ENCODE data around the gene GSTT4.
"Not testable (repeated sequence)": the region's sequence is repeated elsewhere in the genome, so short reads cannot be mapped to it uniquely, and the experiment has no call there.

GSTT4 gene

DNA sequence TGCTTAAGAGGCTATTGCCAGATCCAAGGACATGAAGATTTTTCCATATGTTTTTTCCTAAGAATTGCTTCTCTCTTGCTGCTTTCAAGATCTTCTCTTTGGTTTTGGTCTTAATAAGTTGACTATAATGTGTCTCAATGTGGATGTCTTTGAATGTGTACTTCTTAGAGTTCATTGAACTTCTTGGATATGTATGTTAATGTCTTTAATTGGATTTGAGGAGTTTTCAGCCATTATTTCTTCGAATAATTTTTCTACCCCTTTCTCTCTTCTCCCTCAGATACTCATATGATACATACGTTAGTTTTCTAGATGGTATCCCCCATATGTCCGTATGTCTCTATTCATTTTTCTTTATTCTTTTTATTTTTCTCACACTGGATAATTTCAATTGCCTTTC lies 19.1 kb upstream of the GSTT4 start:
- no peak for DNase-seq

DNA sequence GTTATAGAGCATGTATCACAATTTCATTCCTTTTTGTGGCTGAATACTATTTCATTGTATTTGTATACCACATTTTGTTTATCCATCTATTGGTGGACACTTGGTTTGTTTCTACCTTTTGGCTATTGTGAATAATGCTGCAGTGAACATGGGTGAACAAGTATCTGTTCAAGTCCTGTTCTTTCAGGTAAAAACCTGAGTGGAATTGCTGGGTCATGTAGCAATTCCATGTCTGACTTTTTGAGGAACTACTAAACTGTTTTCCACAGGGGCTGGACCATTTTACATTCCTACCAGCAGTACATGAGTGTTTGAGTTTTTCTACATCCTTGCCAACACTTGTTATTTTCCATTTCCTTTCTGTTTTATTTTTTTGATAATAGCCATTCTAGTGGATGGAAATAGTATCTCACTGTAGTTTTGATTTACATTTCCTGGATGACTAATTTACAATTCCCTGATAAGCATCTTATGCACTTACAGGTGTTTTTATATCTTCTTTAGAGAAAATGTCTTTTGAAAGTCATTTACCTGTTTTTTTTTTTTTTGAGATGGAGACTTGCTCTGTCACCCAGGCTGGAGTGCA lies 18.0 kb upstream of the GSTT4 start:
- DNase-seq = no peak

DNA sequence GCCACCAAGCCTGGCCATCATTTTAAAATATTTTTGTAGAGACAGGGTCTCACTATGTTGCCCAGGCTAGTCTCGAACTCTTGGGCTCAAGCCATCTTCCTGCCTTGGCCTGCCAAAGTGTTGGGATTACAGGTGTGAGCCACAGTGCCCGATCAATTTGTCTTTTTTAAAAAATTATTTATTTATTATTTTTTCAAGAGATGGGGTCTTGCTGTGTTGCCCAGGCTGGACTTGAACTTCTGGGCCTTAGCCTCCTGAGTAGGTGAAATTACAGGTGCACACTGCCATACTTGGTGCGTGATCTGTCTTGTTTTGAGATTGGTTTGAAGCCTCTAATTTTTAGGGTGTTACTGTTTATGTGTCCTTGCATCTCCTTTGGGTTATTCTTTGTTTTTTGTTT lies 16.1 kb upstream of the GSTT4 start:
- DNase-seq = no peak

DNA sequence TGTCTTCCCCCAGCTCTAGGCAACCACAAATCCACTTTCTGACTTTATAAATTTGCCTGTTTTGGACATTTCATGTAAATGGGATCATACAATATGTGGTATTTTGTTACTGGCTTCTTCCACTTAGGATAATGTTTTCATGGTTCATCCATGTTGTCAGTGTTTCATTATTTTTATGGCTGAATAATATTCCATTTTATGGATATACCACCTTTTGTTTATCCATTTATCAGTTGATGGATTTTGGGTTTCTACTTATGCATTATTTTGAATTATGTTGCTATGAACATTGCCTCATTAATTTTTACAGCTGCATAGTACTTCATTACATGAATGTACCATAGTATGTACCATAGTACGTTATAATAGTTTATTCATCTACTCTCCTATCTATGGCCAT lies 10.9 kb upstream of the GSTT4 start:
- no peak for DNase-seq

DNA sequence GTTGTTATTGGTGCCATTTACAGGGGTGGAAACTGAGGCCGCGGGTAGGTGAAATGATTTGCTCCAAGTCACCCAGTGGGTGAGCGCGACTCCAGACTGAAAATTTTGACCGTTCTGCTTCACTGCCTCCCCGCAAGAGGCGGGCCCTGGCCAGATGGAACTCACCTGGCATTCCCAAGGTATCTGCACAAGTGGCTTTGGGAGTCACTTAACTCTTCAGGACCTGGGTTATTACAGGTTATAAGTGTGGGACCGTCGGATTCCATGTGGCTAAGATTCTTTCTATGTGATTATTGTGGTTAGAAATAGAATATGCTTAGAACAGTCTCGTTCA lies 6.4 kb upstream of the GSTT4 start:
- DNase-seq = no peak

DNA sequence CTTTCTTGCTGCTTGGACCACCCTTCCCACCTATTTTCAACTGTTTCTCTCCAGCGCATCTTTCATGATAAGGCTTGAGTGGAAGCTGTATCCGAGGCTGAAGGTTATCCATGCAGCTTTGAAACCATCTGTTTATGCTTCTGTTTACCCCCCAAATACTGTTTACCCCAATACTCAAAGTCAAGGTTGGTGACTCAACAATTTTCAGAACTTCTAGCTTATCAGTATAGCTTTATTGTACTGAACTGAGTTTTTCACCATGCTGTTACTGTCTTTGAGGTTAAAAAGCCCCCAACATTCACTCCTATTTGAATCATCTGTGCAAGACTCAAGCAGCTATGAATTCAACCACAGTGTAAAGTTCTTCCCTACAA lies 4.8 kb upstream of the GSTT4 start:
- DNase-seq = no peak

DNA sequence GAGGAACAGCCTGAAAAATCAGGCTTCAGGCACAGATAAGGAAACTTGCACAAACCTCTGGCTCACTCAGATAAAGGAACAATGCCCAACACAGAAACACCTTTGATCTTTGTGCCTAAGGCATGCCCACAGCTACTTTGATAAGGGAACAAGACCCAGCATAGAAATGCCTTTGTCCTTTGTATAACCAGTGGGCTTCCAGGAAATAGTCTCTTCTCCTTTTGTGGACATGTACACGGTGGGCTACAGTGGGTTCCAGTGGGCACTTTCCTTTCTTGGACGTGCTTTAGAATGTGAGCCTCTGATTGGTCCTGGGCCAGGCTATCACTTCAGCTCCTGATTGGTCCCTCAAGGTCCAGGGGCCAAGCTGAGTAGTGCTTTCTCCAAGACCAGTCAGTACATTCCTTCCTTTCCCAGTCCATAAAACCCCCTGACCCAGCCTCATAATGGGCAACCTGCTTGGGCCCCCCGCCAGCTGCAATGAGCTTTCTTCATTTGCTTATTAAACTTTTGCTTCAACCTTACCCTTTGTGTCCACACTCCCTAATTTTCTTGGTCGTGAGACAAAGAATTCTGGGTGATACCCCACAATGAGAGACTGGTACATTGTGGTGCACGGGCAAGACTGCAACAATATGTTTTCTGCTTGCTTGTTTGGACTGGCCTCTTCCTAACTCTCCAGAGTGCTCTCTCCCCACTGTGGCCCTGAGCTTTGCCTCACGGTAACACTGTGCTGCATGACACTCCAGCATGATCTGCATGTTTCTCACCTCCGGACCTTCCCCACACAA lies 4.2 kb upstream of the GSTT4 start:
- DNase-seq = no peak

DNA sequence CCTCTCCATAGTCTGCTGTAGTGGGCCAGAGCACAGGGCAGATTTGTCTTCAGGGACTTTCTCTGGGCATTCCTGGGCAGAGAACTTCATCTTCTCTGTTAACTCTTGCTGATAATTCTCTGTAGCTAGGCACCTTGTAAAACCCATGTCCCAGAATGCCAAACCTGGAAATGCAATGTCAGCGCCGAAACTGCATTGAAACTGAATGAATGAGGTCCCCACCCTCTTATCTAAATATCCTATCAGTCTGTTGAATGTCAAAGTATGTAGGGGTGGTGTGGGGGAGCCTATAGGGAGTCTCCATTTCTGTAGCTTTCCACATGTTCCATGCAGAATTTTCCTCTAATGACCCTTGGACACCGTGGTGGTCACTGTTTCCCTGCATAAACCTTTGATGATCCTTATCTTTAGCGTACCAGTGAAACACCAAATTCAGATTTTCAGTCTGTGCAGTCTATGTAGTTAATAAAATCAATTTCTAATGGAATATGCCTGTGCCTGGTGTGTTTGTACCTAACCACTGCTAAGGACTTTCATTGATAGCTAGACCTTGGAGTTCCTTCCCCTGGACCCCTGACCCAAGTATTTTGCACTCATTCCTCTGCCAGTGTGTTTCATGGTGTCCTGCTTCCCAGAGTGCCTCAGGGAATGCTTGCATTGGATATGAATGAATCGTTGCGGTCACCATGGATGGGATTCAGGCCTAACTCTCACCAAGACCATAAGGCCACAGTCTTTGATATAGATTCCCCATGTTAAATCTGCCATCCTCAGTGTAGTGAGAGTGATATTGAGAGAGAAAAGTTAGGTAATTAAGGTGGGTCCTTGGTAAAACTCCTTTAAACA lies 3.4 kb upstream of the GSTT4 start:
- no peak for DNase-seq

DNA sequence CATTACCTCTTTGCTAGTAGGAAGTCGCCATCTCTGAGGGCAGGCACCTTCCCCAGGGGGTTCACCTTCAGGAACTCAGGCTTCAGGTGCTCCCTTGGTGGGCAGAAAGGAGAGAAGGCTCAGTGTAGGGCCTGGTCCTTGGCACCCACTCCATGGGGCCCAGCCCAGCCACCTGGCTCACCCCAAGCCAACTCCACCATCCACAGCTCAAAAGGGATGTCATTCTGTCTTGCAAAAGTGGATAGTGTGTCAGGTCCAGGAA lies 2.7 kb upstream of the GSTT4 start:
- DNase-seq = no peak

DNA sequence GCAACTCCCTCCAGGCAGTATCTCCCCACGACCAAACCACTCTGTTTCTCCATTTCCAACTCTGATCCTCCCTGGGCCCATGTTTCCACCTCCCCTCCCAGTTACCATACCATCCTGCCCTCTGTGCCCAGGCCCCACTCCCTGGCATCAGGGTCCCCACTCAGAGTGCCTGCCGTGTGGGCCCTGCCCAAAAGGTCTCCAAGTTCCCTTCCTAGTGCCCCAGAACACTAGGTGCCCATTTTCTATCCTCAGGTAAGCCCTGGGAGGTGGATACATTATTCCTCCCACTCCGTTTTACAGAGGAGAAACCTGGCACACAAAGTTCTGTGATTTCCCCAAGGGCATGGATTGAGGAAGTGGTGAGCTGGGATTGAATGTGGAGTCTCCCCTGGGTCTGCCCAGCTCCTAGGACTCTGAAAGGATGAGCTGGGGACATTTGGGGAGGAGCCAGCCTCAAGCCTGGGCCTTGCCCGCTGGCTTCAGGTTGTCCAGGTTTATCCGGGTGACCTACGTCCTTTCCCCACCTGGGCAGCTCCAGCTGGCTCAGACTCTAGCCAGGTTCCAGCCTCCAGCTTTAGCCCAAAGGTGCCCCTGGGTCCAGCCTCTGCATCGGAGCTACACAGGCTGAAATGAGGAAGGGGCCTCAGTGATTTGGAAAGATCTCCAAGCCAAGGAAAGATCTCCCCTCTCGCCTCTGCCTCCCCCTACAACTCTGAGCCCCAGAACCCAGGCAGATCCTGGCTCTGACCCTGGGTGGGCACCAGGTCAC lies 2.2 kb upstream of the GSTT4 start:
- no peak for DNase-seq

DNA sequence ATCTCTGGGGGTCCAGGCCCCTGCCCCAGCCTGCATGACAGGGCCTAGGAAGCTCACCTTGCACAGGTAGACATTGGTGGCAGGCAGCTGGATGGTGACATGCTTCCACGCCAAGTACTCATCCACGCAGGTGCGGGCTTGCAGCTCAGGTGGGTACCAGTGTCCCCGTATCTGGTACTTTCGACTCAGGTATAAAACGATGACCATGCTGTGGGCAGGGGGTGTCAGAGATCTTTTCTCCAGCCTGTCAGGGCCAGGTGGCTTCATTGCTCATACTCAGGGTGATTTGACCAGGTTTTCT lies 1.6 kb upstream of the GSTT4 start:
- DNase-seq = no peak

DNA sequence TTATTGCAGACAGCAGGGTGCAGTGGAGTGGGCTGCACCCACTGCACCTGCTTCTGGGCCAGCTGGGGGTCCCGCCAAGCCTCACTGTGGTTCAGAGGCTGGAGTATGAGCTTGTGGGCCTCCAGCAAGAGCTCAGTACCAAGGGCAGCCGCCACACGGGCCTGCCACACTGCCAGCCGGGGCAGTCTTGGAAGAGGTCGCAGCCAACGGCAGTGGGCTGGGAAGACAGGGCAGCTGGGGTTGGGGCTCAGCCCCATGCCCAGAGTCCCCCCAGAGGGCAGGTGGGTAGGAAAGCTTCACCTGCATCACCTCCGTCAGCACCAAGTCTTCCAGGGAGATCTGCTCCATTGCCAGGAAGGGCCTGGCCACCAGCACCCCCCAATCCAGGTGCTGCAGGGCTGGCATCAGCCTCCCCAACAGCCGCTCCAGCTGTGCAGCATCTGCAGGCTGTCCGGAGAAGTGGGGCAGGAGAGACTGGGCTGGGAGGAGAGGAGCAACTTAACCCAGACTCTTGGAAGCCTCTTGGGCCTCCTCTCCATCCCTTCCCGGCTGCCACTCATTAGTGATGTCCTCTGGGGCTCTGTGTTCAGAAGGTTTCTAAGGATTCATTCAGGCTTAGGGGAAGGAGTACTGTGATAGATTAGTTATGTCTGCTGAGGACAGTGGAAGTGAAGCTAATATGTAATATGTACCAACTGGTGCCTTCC lies 1.1 kb upstream of the GSTT4 start:
- DNase-seq = no peak

DNA sequence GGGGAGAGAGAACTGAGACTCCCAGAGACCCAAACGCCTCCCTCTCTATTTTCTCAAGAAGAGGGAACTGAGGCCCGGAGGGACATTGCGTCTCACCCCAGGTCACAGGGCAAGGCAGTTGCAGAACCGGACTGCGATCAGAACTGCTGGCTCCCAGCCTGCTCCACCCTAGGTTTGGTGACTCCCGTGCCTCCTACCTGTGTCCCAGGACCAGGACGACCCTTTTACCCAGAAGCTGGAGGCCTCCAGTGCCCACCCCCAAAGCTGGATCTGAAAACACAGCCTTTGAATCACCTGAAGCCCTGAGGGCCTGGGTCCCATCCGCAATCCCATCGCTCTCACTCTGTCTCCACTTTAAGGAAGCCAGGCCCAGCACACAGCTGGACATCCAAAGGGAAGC lies 1.4 kb downstream of the GSTT4 start:
- DNase-seq = no peak

DNA sequence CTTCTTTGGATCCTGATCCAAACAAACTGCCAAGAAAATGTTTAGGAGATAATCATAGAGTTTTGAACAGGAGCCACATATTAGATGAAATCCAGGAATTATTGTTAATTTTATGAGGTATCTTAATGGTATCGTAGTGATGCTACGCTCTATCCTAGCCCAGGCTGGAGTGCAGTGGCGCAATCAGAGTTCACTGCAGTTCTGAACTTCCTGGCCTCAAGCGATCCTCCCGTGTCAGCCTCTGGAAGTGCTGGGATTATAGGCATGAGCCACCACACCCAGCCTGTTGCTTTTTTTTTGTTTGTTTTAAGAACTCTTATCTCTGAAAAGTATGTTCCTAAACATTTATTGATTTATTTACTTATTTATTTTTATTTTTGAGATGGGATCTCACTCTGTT lies 2.4 kb downstream of the GSTT4 start:
- DNase-seq = no peak

DNA sequence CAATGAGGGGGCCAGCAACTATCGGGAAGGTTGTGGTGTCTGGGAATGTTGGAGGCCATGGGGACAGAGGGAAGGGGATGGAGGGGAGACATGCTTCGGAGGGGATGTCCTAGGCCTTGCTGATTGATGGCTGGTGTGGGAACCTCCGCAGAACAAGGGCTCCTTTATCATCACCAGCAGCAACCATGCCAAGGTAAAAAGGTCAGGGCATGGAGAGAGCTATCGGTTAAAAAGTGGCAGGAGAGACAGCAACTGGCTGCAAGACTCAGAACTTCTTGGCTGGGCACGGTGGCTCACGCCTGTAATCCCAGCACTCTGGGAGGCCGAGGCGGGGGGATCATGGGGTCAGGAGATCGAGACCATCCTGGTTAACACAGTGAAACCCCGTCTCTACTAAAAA lies 3.0 kb downstream of the GSTT4 start:
- no peak for DNase-seq

DNA sequence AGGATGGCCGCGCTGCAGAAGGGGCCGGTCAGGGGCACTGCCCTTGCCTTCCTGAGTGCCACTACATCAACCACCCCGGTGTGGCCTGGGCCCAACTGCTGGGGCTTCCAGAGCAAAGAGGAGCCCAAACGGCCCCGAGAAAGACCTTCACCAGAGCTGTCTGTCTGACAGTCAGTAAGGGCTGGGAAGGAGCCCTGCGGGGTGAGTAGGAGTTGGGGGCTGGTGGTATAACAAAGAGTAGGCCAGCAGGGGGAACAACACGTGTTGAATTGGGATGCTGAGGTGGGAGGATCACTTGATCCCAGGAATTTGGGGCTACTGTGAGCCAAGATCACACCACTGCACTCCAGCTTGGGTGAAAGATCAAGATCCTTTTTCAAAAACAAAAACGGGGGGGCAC lies 3.9 kb downstream of the GSTT4 start:
- DNase-seq = no peak

DNA sequence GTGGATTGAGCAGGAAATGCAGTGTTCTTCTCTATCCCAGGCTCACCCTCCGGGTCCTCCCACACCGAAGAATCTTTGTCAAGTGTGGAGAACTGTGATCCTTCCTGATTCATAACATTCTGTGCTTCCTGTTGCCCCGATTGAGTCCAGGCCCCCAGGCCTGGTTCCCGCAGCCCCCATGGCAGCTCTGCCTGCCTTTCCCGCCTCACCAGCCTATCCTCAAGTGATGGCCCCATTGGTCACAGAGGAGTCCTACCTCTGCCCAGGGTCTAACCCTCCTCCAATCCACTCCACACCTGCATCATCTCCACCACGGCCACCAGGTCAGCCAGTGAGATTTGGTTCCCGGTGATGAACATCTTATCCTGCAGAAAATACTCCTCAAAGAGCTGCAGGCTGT lies 5.5 kb downstream of the GSTT4 start:
- DNase-seq = not testable (repeated sequence)

DNA sequence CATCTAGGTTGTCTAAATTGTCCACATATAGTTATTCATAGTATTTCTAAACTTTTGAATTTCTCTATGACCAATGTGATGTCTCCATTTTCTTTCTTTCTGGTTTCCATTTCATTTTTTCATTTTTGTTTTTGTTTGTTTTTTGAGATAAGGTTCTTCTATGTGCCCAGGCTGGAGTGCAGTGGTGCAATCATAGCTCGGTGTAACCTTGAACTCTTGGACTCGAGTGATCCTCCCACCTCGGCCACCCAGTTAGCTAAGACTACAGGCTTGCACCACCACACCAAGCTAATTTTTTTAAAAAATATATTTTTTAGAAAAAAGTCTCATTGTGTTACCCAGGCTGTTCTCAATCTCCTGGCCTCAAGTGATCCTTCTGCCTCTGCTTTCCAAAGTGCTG lies 8.2 kb downstream of the GSTT4 start:
- no peak for DNase-seq

DNA sequence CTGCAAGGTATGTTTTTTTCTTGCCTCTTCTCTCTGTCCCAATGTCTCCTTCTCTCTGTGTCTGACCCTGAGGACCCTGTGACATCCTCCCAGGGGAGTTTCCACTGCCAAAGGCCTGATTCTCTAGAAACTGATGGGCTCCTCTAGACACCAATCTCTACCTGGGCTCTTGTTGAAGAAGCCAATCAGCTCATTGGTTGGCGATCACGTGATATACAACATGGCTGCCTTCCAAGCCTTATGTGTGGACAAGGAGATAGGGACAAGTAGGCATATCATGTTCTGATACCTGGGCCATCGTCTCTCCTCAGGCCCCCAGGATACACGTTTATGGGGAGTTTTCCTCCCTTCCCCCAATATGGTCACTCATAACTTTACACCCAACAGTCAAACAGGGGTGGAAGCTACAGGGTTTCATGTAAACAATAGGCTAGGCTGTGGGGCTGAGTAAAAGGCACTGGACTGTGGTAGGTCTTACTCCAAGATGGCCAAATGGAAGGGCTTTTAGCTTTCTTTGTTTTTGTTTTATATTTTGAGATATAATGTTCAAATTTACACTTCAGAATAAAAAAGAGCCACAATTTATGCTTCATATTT lies 11.6 kb downstream of the GSTT4 start:
- DNase-seq = not testable (repeated sequence)

DNA sequence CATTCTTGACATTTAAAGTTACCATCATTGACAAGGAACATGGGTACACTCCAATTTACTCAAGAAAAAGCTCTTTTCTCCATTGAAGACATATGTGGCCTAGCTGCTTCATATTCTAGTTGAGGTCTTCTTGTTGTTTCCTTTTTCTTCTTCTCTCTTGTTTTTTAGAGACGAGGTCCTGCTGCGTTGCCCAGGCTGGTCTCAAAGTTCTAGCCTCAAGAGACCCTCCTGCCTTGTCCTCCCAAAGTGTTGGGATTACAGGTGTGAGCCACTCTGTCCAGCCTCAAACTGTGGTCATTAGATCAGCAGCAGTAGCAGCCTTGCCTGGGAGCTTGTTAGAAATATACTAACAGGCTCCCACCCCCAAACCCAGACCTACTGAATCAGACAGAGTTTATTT lies 12.2 kb downstream of the GSTT4 start:
- DNase-seq = not testable (repeated sequence)

DNA sequence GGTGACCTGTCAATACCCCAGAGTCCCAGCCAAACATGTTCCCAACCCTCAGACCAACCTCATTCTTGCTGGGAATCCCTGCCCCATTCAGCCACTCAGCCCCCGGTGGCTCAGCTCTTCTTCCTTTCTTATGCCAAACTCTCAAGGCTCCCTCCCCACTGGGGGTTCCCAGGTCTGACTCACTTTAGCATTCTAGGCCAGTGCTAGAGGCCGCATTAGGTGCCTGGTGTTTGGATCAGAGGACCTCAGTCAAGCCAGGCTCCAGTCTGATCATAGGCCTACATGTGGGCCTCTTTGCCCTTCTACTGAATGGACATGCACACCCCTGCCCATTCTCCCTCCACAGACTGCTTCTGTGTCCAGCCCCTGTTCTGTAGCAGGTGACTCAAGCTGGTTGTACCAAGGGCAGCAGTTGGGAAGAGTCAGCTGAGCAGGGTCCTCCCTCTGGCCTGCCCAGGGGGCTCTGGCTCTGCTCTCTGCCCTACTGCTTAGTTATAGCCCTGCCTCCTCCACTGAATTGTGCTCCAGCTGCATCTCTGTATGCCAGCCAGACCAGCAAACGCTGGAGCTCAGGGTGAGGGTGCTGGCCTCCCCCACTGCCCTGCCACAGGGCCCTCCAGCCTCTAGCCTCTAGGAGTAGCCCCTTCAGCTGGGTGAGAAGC lies 15.5 kb downstream of the GSTT4 start:
- not testable (repeated sequence) for DNase-seq

DNA sequence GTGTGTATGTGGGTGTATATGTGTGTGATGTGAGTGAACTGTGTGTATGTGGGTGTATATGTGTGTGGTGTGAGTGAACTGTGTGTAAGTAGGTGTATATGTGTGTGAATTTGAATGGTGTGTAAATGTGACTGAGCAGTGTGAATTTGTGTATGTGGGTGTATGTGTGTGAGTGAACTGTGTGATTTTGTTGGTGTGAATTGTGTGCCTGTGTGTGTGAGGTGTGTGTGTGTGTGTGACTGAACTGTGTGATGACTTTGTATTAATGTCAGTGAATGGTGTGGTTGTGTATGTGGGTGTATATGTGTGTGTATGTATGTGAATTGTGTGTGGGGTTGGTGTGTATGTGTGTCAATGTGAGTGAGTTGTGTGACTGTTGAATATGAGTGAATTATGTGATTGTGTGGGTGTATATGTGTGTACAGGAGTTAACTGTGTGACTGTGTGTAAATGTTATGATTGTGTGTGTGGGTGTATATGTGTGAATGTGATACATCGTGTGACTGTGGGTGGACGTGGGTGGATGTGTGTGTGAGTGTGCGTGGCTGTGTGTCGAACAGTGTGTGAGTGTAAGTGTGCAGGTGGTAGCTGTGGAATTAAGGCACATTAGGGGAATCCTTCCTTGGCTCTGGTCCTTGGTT lies 18.6 kb downstream of the GSTT4 start:
- DNase-seq = not testable (repeated sequence)

All from fibroblast of upper back skin (primary cell).